ENCODE data around the gene TUBB. TPM values are rescaled to one million over a fixed set of nuclear protein-coding genes. Genes with fewer than 3 reads are reported as not detected.
A peak's percentile ranks its signal among the peaks of the same experiment; 100 is the strongest.

Gene TUBB
- total RNA-seq, 2 experiments from 2014 or later: 1,569 to 1,746 TPM

DNA sequence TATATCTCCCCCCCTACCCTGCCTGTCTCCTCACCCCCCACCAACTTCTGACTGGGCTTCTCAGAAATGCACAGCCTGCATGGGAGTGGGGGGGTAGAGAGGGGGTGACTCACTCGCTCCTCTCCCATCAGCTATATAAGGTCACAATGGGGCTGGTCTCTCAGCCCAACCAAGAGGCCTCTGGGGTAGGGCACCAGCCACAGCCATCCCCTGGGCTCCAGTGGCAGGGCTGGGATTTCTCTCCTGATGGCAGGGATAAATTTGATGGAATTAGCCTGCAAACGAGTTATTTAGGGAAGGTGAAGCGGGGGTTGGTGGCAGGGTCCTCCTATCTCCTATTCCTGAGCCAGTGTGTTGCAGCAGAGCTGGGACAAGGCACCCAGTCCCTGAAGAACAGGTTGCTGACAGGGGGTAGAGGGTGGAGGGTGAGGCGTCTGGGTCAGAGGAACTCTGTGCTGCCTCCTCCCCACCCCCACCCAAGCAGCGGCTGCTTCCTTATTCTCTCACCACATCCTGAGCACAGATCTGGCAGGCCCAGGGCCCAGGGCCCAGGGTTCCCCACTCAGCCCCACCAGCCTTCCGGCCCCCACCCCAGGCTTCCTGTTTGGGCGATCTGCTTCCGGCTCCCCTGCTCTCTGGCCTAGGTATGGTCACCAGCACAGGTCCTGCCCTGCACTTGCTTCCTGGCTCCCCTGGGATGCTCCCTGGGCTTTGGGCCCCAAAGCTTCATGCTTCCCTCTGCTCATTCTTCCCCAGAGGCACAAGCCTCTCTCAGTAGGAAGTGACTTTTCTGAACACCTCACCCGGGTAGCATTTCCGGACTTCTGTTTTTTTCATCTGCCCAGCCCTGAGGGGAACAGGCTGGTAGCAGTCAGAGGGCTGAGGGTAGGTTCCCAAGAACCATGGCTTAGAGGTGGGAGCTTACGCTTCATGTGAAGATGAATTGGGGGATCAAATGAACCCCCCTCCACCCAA, 37.7 kb upstream of the TUBB start:
- DNase-seq: peak; percentile 93
- POLR2A ChIA-PET: interaction anchor here (0.7 to 2.6 kb wide), 8 partner anchors 33 to 137 kb away, joined by 3 to 20 read pairs (median 4); partner anchors contain the start of genes ATAT1, MDC1 and TUBB
- Mint-ChIP-seq H3K9me3 (ENCODE audit: low read depth) (no peaks in the 10 kb centered on the region), H3K4me3 (peak overlapping the region; percentile 100), H3K36me3 (ENCODE audit: low read depth) (peaks cover 84% of the 10 kb centered on the region), H3K27ac (peak overlapping the region; percentile 97), H3K4me1 (peaks cover 20% of the 10 kb centered on the region), H3K27me3 (no peaks in the 10 kb centered on the region)
- intact Hi-C loops (cut with DNase I, micrococcal nuclease): loop anchor here (1.0 to 10.0 kb wide), 14 partner anchors 35 to 859 kb away; partner anchors contain the start of genes MDC1 (in 2 of the 2), MRPS18B (in 2 of the 2), PPP1R10 (in 2 of the 2) and C6orf136 (in 1 of the 2)
- peak; percentile 68 for ATAC-seq
- CTCF ChIA-PET: interaction anchor here (0.5 to 5.2 kb wide), 14 partner anchors 11 to 208 kb away, joined by 3 to 97 read pairs (median 3); partner anchors contain the start of genes MDC1, MRPS18B and TUBB

DNA sequence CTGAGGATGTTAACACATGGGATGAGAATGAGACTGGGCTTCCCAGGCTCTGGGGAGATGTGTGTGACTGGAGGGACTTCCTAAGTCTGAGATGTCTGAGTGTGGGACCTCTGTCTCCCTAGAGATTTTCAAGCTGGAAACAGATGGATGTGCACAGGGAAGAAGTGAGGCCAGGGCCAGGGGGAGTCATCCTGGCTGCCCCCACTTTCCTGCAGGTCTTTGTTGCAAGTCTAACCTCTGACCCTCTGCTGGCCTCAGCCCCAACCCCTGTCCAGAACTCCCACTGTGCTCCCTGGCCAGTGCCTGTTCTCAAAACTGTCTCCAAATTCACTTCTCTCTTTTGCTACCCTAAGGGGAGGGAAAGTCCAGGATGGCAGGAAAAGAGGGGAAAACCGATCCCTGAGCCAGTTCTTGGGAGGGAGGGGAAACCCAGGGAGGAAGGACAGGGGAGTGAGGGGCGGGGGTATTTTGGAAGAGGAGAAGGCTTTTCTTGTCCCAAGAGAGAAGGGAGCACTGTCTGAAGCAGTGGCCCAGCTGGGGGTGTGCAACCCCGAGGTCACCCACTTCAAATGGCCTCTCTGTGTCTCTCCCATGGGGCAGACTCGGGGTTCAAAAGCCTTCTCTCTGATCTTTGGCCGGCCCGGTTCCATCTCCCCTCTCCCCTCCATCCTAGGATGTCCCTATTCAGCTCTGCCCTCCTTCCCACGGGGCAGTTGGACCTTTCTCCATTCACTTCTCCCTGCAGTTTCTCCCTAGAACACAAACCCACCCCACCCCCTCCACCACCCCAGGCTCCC, 36.8 kb upstream of the TUBB start:
- POLR2A ChIA-PET: interaction anchor here (0.6 to 2.6 kb wide), 3 partner anchors 32 to 126 kb away, joined by 4 to 11 read pairs (median 4); partner anchors contain the start of genes MDC1 and PRR3
- H3K4me3 Mint-ChIP-seq: peak overlapping the region; percentile 100
- CTCF ChIA-PET: interaction anchor here (0.8 to 5.2 kb wide), 6 partner anchors 34 to 200 kb away, joined by 3 to 97 read pairs (median 3); partner anchors contain the start of genes MDC1 and MRPS18B
- peaks cover 84% of the 10 kb centered on the region for H3K36me3 Mint-ChIP-seq (ENCODE audit: low read depth)
- DNase-seq: peak; percentile 29
- peak overlapping the region; percentile 97 for H3K27ac Mint-ChIP-seq
- ATAC-seq: no peak
- no peaks in the 10 kb centered on the region for H3K27me3 Mint-ChIP-seq
- H3K4me1 Mint-ChIP-seq: peaks cover 27% of the 10 kb centered on the region
- intact Hi-C loops (cut with DNase I, micrococcal nuclease): loop anchor here (2.0 to 10.0 kb wide), 7 partner anchors 131 to 619 kb away; partner anchors contain the start of genes HLA-E (in 1 of the 2), POLR1H (in 1 of the 2), PPP1R11 (in 1 of the 2) and RPP21 (in 1 of the 2)
- no peaks in the 10 kb centered on the region for H3K9me3 Mint-ChIP-seq (ENCODE audit: low read depth)

DNA sequence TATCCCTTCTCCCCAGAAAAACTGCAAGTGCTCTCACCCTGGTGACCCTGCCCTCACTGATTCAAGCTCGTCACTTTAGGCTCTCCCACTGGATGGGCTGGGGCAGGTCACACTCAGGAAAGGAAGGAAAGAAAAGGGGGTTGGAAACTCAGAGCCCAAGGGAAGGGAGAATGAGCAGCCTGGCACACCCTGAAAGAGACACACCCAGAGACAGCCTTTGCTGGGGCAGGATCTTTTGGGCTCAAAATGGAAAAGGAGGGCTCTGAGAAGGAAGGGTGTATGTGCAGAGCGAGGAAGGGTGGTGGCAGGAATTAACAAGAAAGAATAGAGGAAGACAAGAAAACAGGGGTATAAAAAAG, 36.2 kb upstream of the TUBB start:
- Mint-ChIP-seq H3K36me3 (ENCODE audit: low read depth) (peaks cover 81% of the 10 kb centered on the region), H3K4me1 (peaks cover 31% of the 10 kb centered on the region), H3K9me3 (ENCODE audit: low read depth) (no peaks in the 10 kb centered on the region), H3K4me3 (peak overlapping the region; percentile 100), H3K27me3 (no peaks in the 10 kb centered on the region), H3K27ac (peak overlapping the region; percentile 97)
- ChIA-PET CTCF (interaction anchor here (2.2 to 2.4 kb wide), 2 partner anchors 33 to 142 kb away, joined by 9 to 11 read pairs; partner anchors contain the start of gene MDC1), POLR2A (interaction anchor here (0.6 kb wide), 1 partner anchor 127 kb away, joined by 4 read pairs; the partner anchor contains the start of gene PRR3)
- no peak for DNase-seq
- ATAC-seq: no peak
- intact Hi-C loops (cut with DNase I, micrococcal nuclease): loop anchor here (2.0 to 10.0 kb wide), 7 partner anchors 131 to 619 kb away; partner anchors contain the start of genes HLA-E (in 1 of the 2), POLR1H (in 1 of the 2), PPP1R11 (in 1 of the 2) and RPP21 (in 1 of the 2)

DNA sequence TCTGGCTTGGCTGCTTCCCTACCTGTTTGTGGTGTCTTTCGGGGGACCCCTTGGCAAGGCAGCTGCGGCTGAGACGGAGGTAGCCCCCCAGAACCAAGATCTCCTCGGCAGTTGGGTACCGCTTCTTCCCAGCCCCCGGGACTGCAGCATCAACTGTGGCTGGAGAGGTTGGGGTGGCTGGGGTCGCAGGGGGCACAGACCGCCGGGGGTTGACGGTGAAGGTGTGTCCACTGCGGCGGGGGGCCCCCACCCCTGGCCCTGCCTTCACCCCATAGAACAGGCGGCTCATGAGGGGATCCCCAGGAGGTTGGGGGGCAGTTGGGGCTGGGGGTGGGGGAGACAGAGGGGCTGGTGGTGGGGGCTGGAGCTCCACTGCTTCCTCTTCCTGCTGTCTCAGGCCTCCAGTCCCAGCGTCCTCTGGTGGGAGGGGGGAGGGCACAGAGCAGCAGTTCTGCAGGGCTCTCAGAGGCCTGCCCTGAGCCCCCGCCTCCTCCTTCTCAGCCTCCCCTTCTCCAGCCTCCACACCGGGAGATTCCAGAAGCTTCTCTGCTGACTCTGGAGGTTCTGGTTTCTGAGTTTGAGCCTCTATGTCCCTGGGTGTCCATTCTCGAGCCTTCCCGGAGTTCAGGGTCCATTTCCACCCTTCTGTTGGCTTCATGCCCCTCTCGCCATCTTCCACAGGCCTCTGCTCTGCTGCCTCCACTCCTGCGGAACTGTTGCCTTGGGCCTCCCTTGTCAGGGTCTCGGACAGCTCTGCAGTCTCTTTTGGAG, 35.6 kb upstream of the TUBB start:
- no peaks in the 10 kb centered on the region for H3K27me3 Mint-ChIP-seq
- CTCF ChIA-PET: interaction anchor here (0.5 to 2.4 kb wide), 5 partner anchors 18 to 143 kb away, joined by 3 to 11 read pairs (median 4); partner anchors contain the start of gene MDC1
- peak overlapping the region; percentile 97 for H3K27ac Mint-ChIP-seq
- POLR2A ChIA-PET: interaction anchor here (0.8 to 1.2 kb wide), 2 partner anchors 33 to 67 kb away, joined by 3 to 4 read pairs; partner anchors contain the start of genes MDC1, MRPS18B and PPP1R10
- DNase-seq: peak; percentile 83
- H3K4me1 Mint-ChIP-seq: peaks cover 35% of the 10 kb centered on the region
- no peak for ATAC-seq
- peak overlapping the region; percentile 100 for H3K4me3 Mint-ChIP-seq
- H3K36me3 Mint-ChIP-seq (ENCODE audit: low read depth): peaks cover 77% of the 10 kb centered on the region
- H3K9me3 Mint-ChIP-seq (ENCODE audit: low read depth): no peaks in the 10 kb centered on the region
- intact Hi-C loops (cut with DNase I, micrococcal nuclease): loop anchor here in 1 of 2 experiments (5.0 to 10.0 kb wide), 4 partner anchors 337 to 620 kb away; partner anchors contain the start of genes POLR1H, PPP1R11, RPP21 and TRIM39

DNA sequence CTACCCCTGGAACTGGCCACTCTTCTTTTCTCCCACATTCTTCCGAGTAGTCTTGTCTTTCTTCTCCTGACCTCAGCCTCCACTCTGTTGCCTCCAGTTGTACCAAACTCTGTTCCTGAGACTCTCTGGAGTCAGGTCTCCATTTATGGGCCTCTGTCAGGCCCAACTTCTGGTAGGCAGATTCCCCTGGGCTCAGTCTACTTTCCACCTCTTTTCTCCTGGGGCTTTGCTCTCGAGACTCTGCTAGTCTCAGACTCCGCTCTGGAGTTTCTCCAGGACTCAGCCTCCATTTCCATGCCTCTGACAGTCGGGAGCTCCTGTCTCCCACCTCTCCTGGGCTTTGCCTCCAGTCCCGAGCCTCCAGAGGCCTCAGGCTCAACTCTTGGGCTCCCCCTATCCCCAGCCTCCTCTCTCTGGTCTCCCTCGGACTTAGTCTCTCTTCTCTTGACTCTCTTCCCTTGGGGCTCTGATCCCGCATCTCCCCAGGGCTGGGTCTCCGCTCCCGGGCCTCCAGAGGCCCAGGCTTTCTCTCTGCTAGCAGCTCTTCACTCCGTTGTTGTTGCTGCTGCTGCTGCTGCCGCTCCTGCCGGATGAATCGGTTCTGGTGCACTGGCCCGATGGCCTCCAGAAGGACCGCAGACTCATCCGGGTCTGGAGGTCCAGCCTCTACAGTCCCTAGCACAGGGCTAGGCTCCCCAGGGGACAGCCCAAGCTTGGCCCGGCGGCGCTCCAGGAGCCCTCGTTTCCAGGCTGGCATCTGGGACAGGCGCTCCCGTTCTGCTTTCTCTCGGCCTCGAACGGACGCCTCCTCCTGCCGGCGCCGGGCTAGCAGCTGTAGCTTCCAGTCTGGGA, 34.8 kb upstream of the TUBB start:
- Mint-ChIP-seq H3K4me3 (peak overlapping the region; percentile 100), H3K9me3 (ENCODE audit: low read depth) (no peaks in the 10 kb centered on the region), H3K36me3 (ENCODE audit: low read depth) (peaks cover 70% of the 10 kb centered on the region), H3K27me3 (no peaks in the 10 kb centered on the region), H3K4me1 (peaks cover 36% of the 10 kb centered on the region), H3K27ac (peak overlapping the region; percentile 89)
- ChIA-PET POLR2A (interaction anchor here (0.8 to 1.2 kb wide), 2 partner anchors 32 to 68 kb away, joined by 3 to 4 read pairs; partner anchors contain the start of genes MDC1, MRPS18B and PPP1R10), CTCF (interaction anchor here (0.9 to 2.4 kb wide), 5 partner anchors 32 to 143 kb away, joined by 3 to 11 read pairs (median 5); partner anchors contain the start of gene MDC1)
- DNase-seq (peak; percentile 59), ATAC-seq (no peak)
- intact Hi-C loops (cut with DNase I, micrococcal nuclease): loop anchor here (1.0 to 10.0 kb wide), 10 partner anchors 32 to 621 kb away; partner anchors contain the start of genes MRPS18B (in 2 of the 2), PPP1R10 (in 2 of the 2), FLOT1 (in 1 of the 2) and GNL1 (in 1 of the 2)

DNA sequence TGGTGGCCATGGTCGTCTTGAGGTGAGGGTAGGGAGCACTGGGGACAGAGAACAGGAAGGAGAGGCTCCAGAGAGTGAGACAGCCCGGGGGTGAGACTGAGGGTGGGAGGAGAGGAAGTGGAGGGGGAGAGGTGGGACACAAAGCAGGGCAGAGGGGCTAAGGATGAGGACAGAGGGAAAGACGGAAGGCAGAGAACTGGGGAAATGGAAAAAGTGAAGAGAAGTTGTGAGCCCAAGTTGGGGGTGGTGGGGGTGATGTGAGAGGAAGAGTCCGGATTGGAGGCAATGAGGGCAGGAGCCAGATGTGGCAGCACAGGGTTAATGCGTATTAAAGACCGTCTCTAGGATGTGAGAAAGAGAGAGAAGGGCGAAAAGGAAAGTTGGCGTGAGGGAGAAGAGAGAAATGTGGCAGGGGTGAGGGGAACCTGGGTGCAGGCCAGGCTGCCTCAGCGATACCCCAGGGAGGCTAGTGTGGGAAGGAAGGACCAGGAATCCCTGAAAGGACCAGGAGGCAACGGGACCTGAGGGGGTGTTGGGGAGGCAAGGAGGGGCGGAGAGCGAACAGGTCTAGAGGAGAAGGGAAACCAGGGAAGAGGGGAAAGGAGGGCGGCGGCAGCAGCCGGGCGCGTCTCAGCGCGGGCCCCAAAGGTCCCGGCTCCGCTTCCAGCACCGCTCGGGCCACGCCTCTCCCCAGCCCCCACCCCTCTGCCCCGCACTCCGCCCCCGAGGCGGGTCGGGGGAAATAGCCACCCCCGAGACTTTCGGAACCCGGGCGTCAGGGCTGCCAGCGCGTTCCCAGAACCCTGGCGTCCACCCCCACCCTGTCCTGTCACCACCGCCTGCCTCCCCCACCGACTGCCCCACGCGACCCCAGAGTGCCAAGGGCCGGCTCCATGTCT, 33.9 kb upstream of the TUBB start, which contains the start of gene PPP1R18:
TSS of gene PPP1R18 (minus strand) at position 637 of the 899 bp plus-strand sequence. CDS start at position 10, 627 bp downstream.
- POLR2A ChIA-PET: interaction anchor here (1.2 kb wide), 1 partner anchor 31 kb away, joined by 4 read pairs; the partner anchor contains the start of gene MDC1
- Mint-ChIP-seq H3K4me1 (peaks cover 37% of the 10 kb centered on the region), H3K9me3 (ENCODE audit: low read depth) (no peaks in the 10 kb centered on the region), H3K4me3 (peak within 1 kb of the TSS; percentile 100), H3K27me3 (no peaks in the 10 kb centered on the region), H3K36me3 (ENCODE audit: low read depth) (peaks cover 61% of the 10 kb centered on the region), H3K27ac (peak within 1 kb of the TSS; percentile 89)
- DNase-seq (peak; percentile 94), ATAC-seq (peak; percentile 27)
- intact Hi-C loops (cut with DNase I, micrococcal nuclease): loop anchor here (1.0 to 10.0 kb wide), 10 partner anchors 31 to 621 kb away; partner anchors contain the start of genes MRPS18B (in 2 of the 2), PPP1R10 (in 2 of the 2), FLOT1 (in 1 of the 2) and GNL1 (in 1 of the 2)
- CTCF ChIA-PET: interaction anchor here (1.0 to 2.2 kb wide), 2 partner anchors 36 to 144 kb away, joined by 5 to 9 read pairs; no protein-coding TSS in a partner anchor

DNA sequence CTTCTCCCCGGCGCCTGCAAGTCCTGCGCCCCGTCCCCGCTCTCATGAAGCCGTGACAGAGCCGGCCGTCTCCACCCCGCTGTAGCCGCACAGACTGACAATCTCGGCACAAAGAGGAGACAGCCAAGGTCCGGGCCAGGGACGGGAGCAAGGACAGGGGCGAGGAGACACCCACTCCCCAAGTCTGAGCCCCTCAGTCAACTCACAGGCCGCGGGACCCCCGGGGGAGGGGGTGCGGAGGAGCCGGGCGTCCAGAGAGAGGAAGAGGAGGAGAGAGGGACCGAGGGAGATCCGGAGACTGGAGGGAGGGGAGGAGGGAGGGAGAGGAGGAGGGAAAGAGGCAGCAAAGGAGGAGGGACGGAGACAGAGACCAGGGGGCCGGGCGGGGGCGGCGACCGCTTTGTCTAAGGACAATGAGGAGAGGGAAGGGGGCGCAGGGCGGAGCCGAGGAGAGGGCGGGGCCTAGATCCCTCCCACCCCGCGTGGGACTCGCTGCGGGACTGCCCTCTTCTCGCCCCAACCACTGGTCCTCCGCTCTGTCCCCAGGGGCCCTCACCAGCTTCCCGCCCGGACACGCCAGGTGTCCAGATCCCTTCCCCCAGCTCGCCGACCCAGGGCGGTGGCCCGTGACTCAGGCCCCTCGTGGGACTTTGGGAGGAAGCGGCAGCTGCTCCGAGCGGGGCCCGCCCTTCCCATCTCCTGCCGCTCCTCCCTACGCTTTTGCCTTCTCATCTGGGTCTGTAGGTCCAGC, 33.1 kb upstream of the TUBB start:
- peak; percentile 20 for ATAC-seq
- Mint-ChIP-seq H3K27ac (peak overlapping the region; percentile 89), H3K27me3 (no peaks in the 10 kb centered on the region), H3K36me3 (ENCODE audit: low read depth) (peaks cover 53% of the 10 kb centered on the region), H3K9me3 (ENCODE audit: low read depth) (no peaks in the 10 kb centered on the region), H3K4me1 (peaks cover 42% of the 10 kb centered on the region), H3K4me3 (peak overlapping the region; percentile 100)
- POLR2A ChIA-PET: interaction anchor here (0.6 to 1.7 kb wide), 7 partner anchors 8 to 621 kb away, joined by 3 to 11 read pairs (median 3); partner anchors contain the start of genes MDC1 and PRR3
- peak; percentile 90 for DNase-seq
- CTCF ChIA-PET: interaction anchor here (0.6 to 3.1 kb wide), 6 partner anchors 8 to 188 kb away, joined by 3 to 16 read pairs (median 6); partner anchors contain the start of gene MDC1
- intact Hi-C loops (cut with DNase I, micrococcal nuclease): loop anchor here (1.0 to 10.0 kb wide), 11 partner anchors 30 to 622 kb away; partner anchors contain the start of genes MRPS18B (in 2 of the 2), PPP1R10 (in 2 of the 2), ABCF1 (in 1 of the 2) and FLOT1 (in 1 of the 2)
